H1 (cell line): ENCODE measurements around the gene RPTOR. TPM values are rescaled to one million over a fixed set of nuclear protein-coding genes. Genes with fewer than 3 reads are reported as not detected.

ENCODE experiments used
- CTCF ChIA-PET: fragments of 300-600 bp; sonication (Branson Sonifier 250); formaldehyde crosslinking; loops from one replicate; lab custom pipeline; 2021; ENCODE audit not compliant: partially characterized antibody; lab: Charles Lee
- POLR2A ChIA-PET: fragments of 300-600 bp; sonication (Branson Sonifier 250); formaldehyde crosslinking; loops from one replicate; lab custom pipeline; 2021; ENCODE audit warnings: inconsistent platforms; ENCODE audit not compliant: partially characterized antibody; lab: Charles Lee
- DNase-seq, 2 experiments: peaks; one replicate each; pipeline versions ENCODE4 v3.0.0 to v3.0.0-alpha.2; 2010 to 2022; ENCODE audit warnings: low spot score in 2 of 2, low read depth in 1 of 2, mixed read lengths in 1 of 2
- FAIRE-seq: peaks from 2 replicates; lab custom pipeline; 2011; peaks lifted over from hg19 to GRCh38; lab: Jason Lieb, UNC
- H2AFZ ChIP-seq: 2 replicates; pipeline ENCODE4 v1.8.1; 2012; ENCODE audit warnings: low read length, inconsistent platforms
- H2AK5ac ChIP-seq: 2 replicates; pipeline ENCODE4 v1.6.1; 2013; ENCODE audit warnings: low read depth, low read length
- H2BK120ac ChIP-seq: replicated peaks from 2 replicates; pipeline ENCODE3; 2013; ENCODE audit warnings: low read depth, low read length, inconsistent platforms
- H2BK12ac ChIP-seq: 2 replicates; pipeline ENCODE4 v1.6.1; 2013; ENCODE audit warnings: low read depth, low read length
- H2BK15ac ChIP-seq: 2 replicates; pipeline ENCODE4 v1.6.1; 2013; ENCODE audit warnings: low read length
- H2BK20ac ChIP-seq: 2 replicates; pipeline ENCODE4 v1.6.1; 2013; ENCODE audit warnings: low read length
- H2BK5ac ChIP-seq: 2 replicates; pipeline ENCODE4 v1.6.1; 2013; ENCODE audit warnings: low read depth, low read length
- H3K14ac ChIP-seq: 2 replicates; pipeline ENCODE4 v1.6.1; 2013; ENCODE audit warnings: inconsistent platforms; ENCODE audit not compliant: insufficient read length
- H3K18ac ChIP-seq: 2 replicates; pipeline ENCODE4 v1.6.1; 2013; ENCODE audit warnings: low read length; ENCODE audit errors: extremely low read depth
- H3K23ac ChIP-seq: 2 replicates; pipeline ENCODE4 v1.6.1; 2013; ENCODE audit warnings: inconsistent platforms; ENCODE audit not compliant: insufficient read length
- H3K23me2 ChIP-seq: 2 replicates; pipeline ENCODE4 v1.6.1; 2013; ENCODE audit warnings: low read depth, low read length
- H3K27ac ChIP-seq: 2 replicates; pipeline ENCODE4 v1.6.1; 2011; ENCODE audit warnings: low read depth, low read length, inconsistent platforms
- H3K27me3 ChIP-seq, 4 experiments: replicated peaks in 1 of 4; 1 replicate in 1 of 4; 2 replicates in 3 of 4; pipeline versions ENCODE4 v1.6.1 to v1.8.1; 2011 to 2013; ENCODE audit warnings: low read length in 3 of 4, mild to moderate bottlenecking in 3 of 4, inconsistent platforms in 2 of 4, mixed read lengths in 2 of 4, moderate library complexity in 1 of 4; ENCODE audit not compliant: control insufficient read depth in 3 of 4, insufficient read depth in 3 of 4; ENCODE audit errors: extremely low read depth in 1 of 4
- H3K36me3 ChIP-seq, 4 experiments: 2 replicates each; pipeline versions ENCODE4 v1.6.1 to v1.8.1; 2011 to 2013; ENCODE audit warnings: mild to moderate bottlenecking in 4 of 4, low read length in 3 of 4, moderate library complexity in 2 of 4, control low read depth in 1 of 4, inconsistent platforms in 1 of 4; ENCODE audit not compliant: insufficient read depth in 4 of 4, control insufficient read depth in 2 of 4
- H3K4ac ChIP-seq: replicated peaks from 2 replicates; pipeline ENCODE3; 2013; ENCODE audit warnings: low read length, low read depth, mixed read lengths, inconsistent platforms; ENCODE audit not compliant: insufficient read length
- H3K4me1 ChIP-seq, 4 experiments: replicated peaks in 1 of 4; 1 replicate in 1 of 4; 2 replicates in 3 of 4; pipeline versions ENCODE4 v1.6.1 to v1.8.1; 2011 to 2013; ENCODE audit warnings: low read length in 3 of 4, inconsistent platforms in 2 of 4, mixed read lengths in 1 of 4; ENCODE audit not compliant: insufficient read depth in 4 of 4, control insufficient read depth in 3 of 4
- H3K4me2 ChIP-seq, 2 experiments: 2 replicates each; pipeline versions ENCODE4 v1.6.1 to v1.8.1; 2011 to 2013; ENCODE audit warnings: low read depth in 2 of 2, low read length in 2 of 2, control low read depth in 1 of 2, inconsistent platforms in 1 of 2, mild to moderate bottlenecking in 1 of 2; ENCODE audit not compliant: insufficient read depth in 1 of 2
- H3K4me3 ChIP-seq, 4 experiments: fragments of 200-600, 300-600 bp in 1 of 4; sonication (generic), shearing (Covaris generic), sonication (Bioruptor Twin) in 1 of 4; 2 replicates each; pipeline versions ENCODE4 v1.5.1 to v1.8.1; 2011 to 2016; ENCODE audit warnings: low read length in 4 of 4, low read depth in 3 of 4, control low read depth in 2 of 4, inconsistent platforms in 2 of 4, mild to moderate bottlenecking in 2 of 4, mixed read lengths in 1 of 4, moderate library complexity in 1 of 4; ENCODE audit not compliant: insufficient read depth in 2 of 4; ENCODE audit errors: extremely low read depth in 1 of 4
- H3K56ac ChIP-seq: replicated peaks from 2 replicates; pipeline ENCODE3; 2013; ENCODE audit warnings: low read depth, mild to moderate bottlenecking, mixed read lengths, low read length, inconsistent platforms; ENCODE audit not compliant: insufficient read length
- H3K79me1 ChIP-seq: 2 replicates; pipeline ENCODE4 v1.6.1; 2013; ENCODE audit warnings: low read depth, low read length, control low read depth
- H3K79me2 ChIP-seq, 2 experiments: 2 replicates each; pipeline versions ENCODE4 v1.6.1 to v1.8.1; 2012 to 2013; ENCODE audit warnings: low read length in 2 of 2, mild to moderate bottlenecking in 2 of 2, inconsistent platforms in 1 of 2; ENCODE audit not compliant: insufficient read depth in 2 of 2, control insufficient read depth in 1 of 2
- H3K9ac ChIP-seq, 4 experiments: replicated peaks in 1 of 4; 1 replicate in 1 of 4; 2 replicates in 3 of 4; pipeline versions ENCODE4 v1.6.1 to v1.8.1; 2011 to 2013; ENCODE audit warnings: low read depth in 3 of 4, low read length in 3 of 4, control low read depth in 2 of 4, mild to moderate bottlenecking in 2 of 4, moderate library complexity in 2 of 4, inconsistent platforms in 1 of 4; ENCODE audit errors: extremely low read depth in 1 of 4
- H3K9me3 ChIP-seq, 2 experiments: 2 replicates each; pipeline versions ENCODE4 v1.6.1 to v1.8.1; 2012 to 2013; ENCODE audit warnings: mild to moderate bottlenecking in 2 of 2, moderate library complexity in 2 of 2, control low read depth in 1 of 2, inconsistent platforms in 1 of 2, low read depth in 1 of 2, low read length in 1 of 2, mixed read lengths in 1 of 2; ENCODE audit not compliant: insufficient read depth in 2 of 2
- H4K20me1 ChIP-seq, 2 experiments: replicated peaks in 1 of 2; 2 replicates each; pipeline versions ENCODE3 to v1.8.1; 2011 to 2013; ENCODE audit warnings: inconsistent platforms in 2 of 2, low read length in 2 of 2, mild to moderate bottlenecking in 1 of 2; ENCODE audit not compliant: insufficient read depth in 2 of 2, control insufficient read depth in 1 of 2
- H4K5ac ChIP-seq: 2 replicates; pipeline ENCODE4 v1.6.1; 2013; ENCODE audit warnings: low read length, low read depth, mixed read lengths, inconsistent platforms; ENCODE audit not compliant: insufficient read length
- H4K8ac ChIP-seq: 2 replicates; pipeline ENCODE4 v1.8.0; 2013; ENCODE audit warnings: mild to moderate bottlenecking, moderate library complexity, low read length, inconsistent platforms; ENCODE audit not compliant: insufficient read depth; ENCODE audit errors: extremely low read depth
- H4K91ac ChIP-seq: replicated peaks from 2 replicates; pipeline ENCODE3; 2013; ENCODE audit warnings: low read length, mixed read lengths, inconsistent platforms; ENCODE audit not compliant: insufficient read length
- EGR1 ChIP-seq: IDR thresholded peaks from 2 replicates; pipeline ENCODE4 v1.6.1; 2011; ENCODE audit warnings: low read depth, low read length, borderline replicate concordance
- FOSL1 ChIP-seq: IDR thresholded peaks from 2 replicates; pipeline ENCODE4 v1.6.1; 2011; ENCODE audit warnings: mild to moderate bottlenecking, low read depth, low read length, moderate library complexity; ENCODE audit not compliant: insufficient read depth
- KDM1A ChIP-seq: fragments of 200-600, 300-600 bp; sonication (generic); IDR thresholded peaks from 2 replicates; pipeline ENCODE4 v1.7.1; 2016; ENCODE audit warnings: mild to moderate bottlenecking, low read length, borderline replicate concordance
- KDM4A ChIP-seq: IDR thresholded peaks from one replicate; pipeline ENCODE4 v1.7.1; 2012; ENCODE audit warnings: low read depth, mild to moderate bottlenecking, moderate library complexity, low read length, inconsistent platforms; ENCODE audit not compliant: severe bottlenecking
- SIN3A ChIP-seq, 2 experiments: IDR thresholded peaks in 1 of 2; conservative IDR thresholded peaks in 1 of 2; 2 replicates each; pipeline ENCODE4 v1.6.1; 2011 to 2012; ENCODE audit warnings: low read length in 2 of 2, improper control_type of control experiment in 1 of 2, low read depth in 1 of 2, mild to moderate bottlenecking in 1 of 2
- SP4 ChIP-seq: IDR thresholded peaks from 2 replicates; pipeline ENCODE4 v1.6.1; 2012; ENCODE audit warnings: low read length, inconsistent platforms
- SRF ChIP-seq: IDR thresholded peaks from 2 replicates; pipeline ENCODE4 v1.6.1; 2011; ENCODE audit warnings: mild to moderate bottlenecking, low read depth, low read length, moderate library complexity
- TAF1 ChIP-seq: IDR thresholded peaks from 2 replicates; pipeline ENCODE4 v1.6.1; 2011; ENCODE audit warnings: mild to moderate bottlenecking, low read depth, low read length
- TBP ChIP-seq: IDR thresholded peaks from 2 replicates; pipeline ENCODE4 v1.6.1; 2011; ENCODE audit warnings: low read depth, low read length, improper control_type of control experiment
- ZNF274 ChIP-seq: IDR thresholded peaks from 2 replicates; pipeline ENCODE4 v1.7.0; 2012; ENCODE audit warnings: low read length, borderline replicate concordance; ENCODE audit errors: extremely low read depth
- WGBS, 2 experiments: shearing (Covaris generic) in 1 of 2; methylation state at CpG; one replicate each; pipeline versions ENCODE4 v1.1.6 to v1.1.7; 2013 to 2015; ENCODE audit warnings: low lambda C conversion rate in 2 of 2, mixed read lengths in 2 of 2, inconsistent platforms in 1 of 2, low coverage in 1 of 2, missing lambda C conversion rate in 1 of 2; ENCODE audit not compliant: insufficient replicate concordance in 2 of 2, insufficient coverage in 1 of 2, insufficient read length in 1 of 2; ENCODE audit errors: extremely low coverage in 1 of 2, missing lambda C conversion rate in 1 of 2; 5-methylcytosine and 5-hydroxymethylcytosine counted together
- polyA plus RNA-seq, 7 experiments: library from polyadenylated mRNA; depleted of rRNA in 3 of 7; stranded (reverse) in 5 of 7; unstranded in 2 of 7; fragments of >200 nt in 5 of 7; fragments of 200-250 nt in 2 of 7; gene quantifications; 1 replicate in 5 of 7; 2 replicates in 1 of 7; 4 replicates in 1 of 7; pipeline versions ENCODE4 v1.2.1 to v1.2.3, GENCODE V29; 2011 to 2013; ENCODE audit warnings: missing spikeins in 2 of 7, mixed read lengths in 2 of 7
- total RNA-seq: library from RNA; stranded (reverse); fragmentation: NEBNext Ultra II Directional; extraction: Animal tissue kit (Norgen Biotek cat#: 25700); gene quantifications from 2 replicates; pipeline ENCODE4 v1.2.1, GENCODE V29; 2021

Gene RPTOR
- total and polyA plus RNA-seq, 2 of the 8 experiments (the other 6 are each of a cell fraction or from before 2014, with no cell fraction given) = 6.9 to 28.7 TPM

- ChIA-PET CTCF (interaction anchor here (1.0 to 1.5 kb wide), 2 partner anchors 9 to 296 kb away, joined by 3 read pairs; no protein-coding TSS in a partner anchor), POLR2A (no interaction called here)
- Histone ChIP-seq H3K27me3 (no peaks in the 10 kb centered on the region), H3K79me1 (peaks cover 19% of the 10 kb centered on the region; the same call in 1 of the 2 replicates), H3K4me3 (no peak overlapping the region), H3K9ac (no peak overlapping the region), H3K4ac (no peak overlapping the region), H2BK120ac (no peak overlapping the region), H3K4me2 (no peak overlapping the region), H3K18ac (no peak overlapping the region), H4K91ac (no peak overlapping the region), H3K56ac (no peak overlapping the region), H4K8ac (no peak overlapping the region), H4K20me1 (peaks cover 0 to 9% of the 10 kb centered on the region in 2 experiments), H3K14ac (no peak overlapping the region), H3K23ac (no peak overlapping the region), H3K79me2 (peaks cover 0 to 44% of the 10 kb centered on the region in 2 experiments), H2BK5ac (no peak overlapping the region), H3K36me3 (no peaks in the 10 kb centered on the region; a peak in 1 of 8 replicates), H3K4me1 (peaks cover 0 to 4% (median 0%) of the 10 kb centered on the region in 4 experiments; a peak in 3 of 7 replicates), H2BK20ac (no peak overlapping the region), H4K5ac (no peak overlapping the region), H2AFZ (no peak overlapping the region), H2BK15ac (no peak overlapping the region), H3K27ac (no peak overlapping the region), H2BK12ac (no peak overlapping the region), H3K23me2 (peaks cover 1% of the 10 kb centered on the region; the same call in 1 of the 2 replicates), H3K9me3 (no peaks in the 10 kb centered on the region), H2AK5ac (no peak overlapping the region)
- DNase-seq = no peak
- no peak for TF ChIP-seq EGR1
- TF ChIP-seq KDM4A = no peak
- TF ChIP-seq TAF1 = no peak
- TF ChIP-seq ZNF274 = no peak
- no peak for TF ChIP-seq SP4
- no peak for TF ChIP-seq FOSL1
- no peak for TF ChIP-seq SRF
- TF ChIP-seq TBP = no peak
- no peak for TF ChIP-seq KDM1A
- no peak for TF ChIP-seq SIN3A (conservative IDR thresholded peaks at IDR 0.05 in 1 of 2, IDR thresholded peaks at IDR 0.05 in 1 of 2; ENCODE audit: low read depth in 1 of 2, low read length in 2 of 2)
- FAIRE-seq = no peak
- 88% methylated on average over 10 of the region's 10 CpGs; no CpG with 5 or more reads in 1 of the 2 experiments for WGBS, 2 experiments
Observed at GRCh38 chr17:80603396-80603795, 58.8 kb downstream of the RPTOR start.
